OCI-LY1 (cell line): ENCODE results near the gene GPR108.

Experiments used
- CTCF ChIP-seq: fragments of 200-600 bp; sonication (generic), shearing (Covaris generic); IDR thresholded peaks from 2 replicates; pipeline ENCODE4 v1.5.1; 2017; ENCODE audit warnings: mild to moderate bottlenecking, antibody characterized with exemption, low read length, moderate library complexity, mixed read lengths
- EZH2 ChIP-seq: fragments of 200-600 bp; sonication (generic), shearing (Covaris generic); IDR thresholded peaks from 2 replicates; pipeline ENCODE4 v1.8.0; 2017; ENCODE audit warnings: borderline replicate concordance, mixed run types, mild to moderate bottlenecking, antibody characterized with exemption, low read length, moderate library complexity, mixed read lengths

DNA sequence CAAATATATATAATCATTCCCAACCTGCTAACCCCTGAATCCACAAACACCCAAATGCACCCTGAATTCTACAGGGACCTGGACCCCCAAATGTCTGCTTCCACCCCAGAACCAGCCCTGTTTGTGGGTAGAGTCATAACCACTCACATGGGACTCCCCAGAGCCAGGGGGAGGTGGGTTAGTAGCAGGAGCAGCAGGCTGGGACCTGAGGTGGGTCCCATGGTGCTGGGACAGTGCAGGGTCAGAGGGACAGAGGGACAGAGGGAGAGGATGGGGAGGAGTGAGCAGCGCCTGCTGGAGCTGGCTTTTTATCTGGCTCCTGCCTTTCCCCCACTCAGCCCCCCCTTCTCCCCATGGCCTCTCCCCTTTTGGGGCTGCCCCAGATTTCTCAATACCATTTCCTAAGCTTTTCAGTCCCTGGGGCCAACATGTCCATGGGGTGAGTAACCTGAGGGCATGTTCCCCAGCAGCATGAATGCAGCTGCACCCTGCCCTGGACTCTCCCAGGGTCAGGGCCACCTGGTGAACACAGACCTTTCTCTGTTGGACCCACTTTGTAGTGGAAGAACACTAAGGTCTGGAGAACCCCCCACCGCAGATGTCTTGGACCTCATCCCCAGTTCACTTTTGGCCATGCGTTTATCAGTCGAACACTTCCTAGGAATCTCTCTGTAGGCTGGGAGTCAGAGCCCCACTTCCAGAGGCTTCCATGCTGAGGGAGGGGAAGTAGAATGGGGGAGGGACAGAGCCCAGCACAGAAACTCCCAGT lies 16.8 kb downstream of the GPR108 start, which contains the start of gene C3:
- TF ChIP-seq CTCF (no peak), EZH2 (no peak)
